C4-2B (cell line): ENCODE results near the gene LRMDA.

Experiments
- H3K27ac ChIP-seq: fragments of 450-650 bp; 2 replicates; pipeline ENCODE4 v1.5.1; 2017
- CTCF ChIP-seq: fragments of 450-650 bp; conservative IDR thresholded peaks from 2 replicates; pipeline ENCODE4 v1.5.1; 2017; ENCODE audit warnings: mild to moderate bottlenecking
- ZFX ChIP-seq: fragments of 450-650 bp; IDR thresholded peaks from 2 replicates; pipeline ENCODE4 v1.6.1; 2017

LRMDA gene

GRCh38 chr10:76492678-76493472, 1061.5 kb downstream of the LRMDA start:
- no peak for TF ChIP-seq ZFX
- no peak for TF ChIP-seq CTCF
- no peak overlapping the region for H3K27ac ChIP-seq

- TF ChIP-seq ZFX (no peak), CTCF (no peak)
- H3K27ac ChIP-seq, result no peak overlapping the region
Observed at GRCh38 chr10:76497666-76498065, 1066.2 kb downstream of the LRMDA start.

GRCh38 chr10:76504823-76505222, 1073.4 kb downstream of the LRMDA start:
- TF ChIP-seq ZFX (no peak), CTCF (no peak)

GRCh38 chr10:76509446-76509845, 1078.0 kb downstream of the LRMDA start:
- TF ChIP-seq CTCF (no peak), ZFX (no peak)
- no peak overlapping the region for H3K27ac ChIP-seq

More at GRCh38 chr10:76504823-76505222, 1073.4 kb downstream of the LRMDA start:
- no peak overlapping the region for H3K27ac ChIP-seq

GRCh38 chr10:76514321-76514720, 1082.9 kb downstream of the LRMDA start:
- no peak overlapping the region for H3K27ac ChIP-seq
- no peak for TF ChIP-seq CTCF
- no peak for TF ChIP-seq ZFX

- H3K27ac ChIP-seq, result no peak overlapping the region
- TF ChIP-seq CTCF, result no peak
- no peak for TF ChIP-seq ZFX
Observed at GRCh38 chr10:76514869-76515268, 1083.4 kb downstream of the LRMDA start.

- H3K27ac ChIP-seq, result no peak overlapping the region
- TF ChIP-seq CTCF, result no peak
- no peak for TF ChIP-seq ZFX
Observed at GRCh38 chr10:76522547-76522946, 1091.1 kb downstream of the LRMDA start.
